GM23338 (cell line): ENCODE results near the gene ITPRIPL2. TPM values are rescaled to one million over a fixed set of nuclear protein-coding genes. Genes with fewer than 3 reads are reported as not detected.

ENCODE experiments used
- ATAC-seq: fragments of 200-7000 bp; cut with Tn5 transposase; 3 replicates; pipeline ENCODE4 v1.9.1; 2020
- DNase-seq: peaks from one replicate; pipeline ENCODE4 v3.0.0-alpha.2; 2015; ENCODE audit warnings: low spot score
- H2AFZ ChIP-seq: fragments of 200-600 bp; sonication (generic); 2 replicates; pipeline ENCODE4 v1.8.0; 2016; ENCODE audit warnings: antibody characterized with exemption, mild to moderate bottlenecking, moderate library complexity
- H3F3A ChIP-seq: fragments of 200-600 bp; sonication (generic); replicated peaks from 2 replicates; pipeline ENCODE4 v1.8.0; 2017; ENCODE audit warnings: antibody characterized with exemption, mixed run types, low read depth
- H3K27ac ChIP-seq: fragments of 200-600 bp; sonication (generic); 2 replicates; pipeline ENCODE4 v1.6.1; 2016; ENCODE audit warnings: low read depth
- H3K27me3 ChIP-seq: fragments of 200-600 bp; sonication (generic); 2 replicates; pipeline ENCODE4 v1.8.0; 2016; ENCODE audit warnings: mild to moderate bottlenecking, mixed run types, moderate library complexity; ENCODE audit not compliant: insufficient read depth
- H3K36me3 ChIP-seq: fragments of 200-600 bp; sonication (generic); 2 replicates; pipeline ENCODE4 v1.8.0; 2016; ENCODE audit warnings: mild to moderate bottlenecking; ENCODE audit not compliant: insufficient read depth
- H3K4me1 ChIP-seq: fragments of 200-600 bp; sonication (generic); 2 replicates; pipeline ENCODE4 v1.8.0; 2016; ENCODE audit warnings: mild to moderate bottlenecking, moderate library complexity; ENCODE audit not compliant: insufficient read depth
- H3K4me2 ChIP-seq: fragments of 200-600 bp; sonication (generic); 2 replicates; pipeline ENCODE4 v1.7.1; 2017; ENCODE audit warnings: mixed run types
- H3K4me3 ChIP-seq: fragments of 200-600 bp; sonication (generic); 2 replicates; pipeline ENCODE4 v1.6.1; 2016; ENCODE audit warnings: mixed run types
- H3K79me2 ChIP-seq: fragments of 200-600 bp; sonication (generic); replicated peaks from 2 replicates; pipeline ENCODE4 v1.8.0; 2017; ENCODE audit warnings: mild to moderate bottlenecking; ENCODE audit not compliant: insufficient read depth
- H3K9me2 ChIP-seq: fragments of 200-600 bp; sonication (generic); 2 replicates; pipeline ENCODE4 v1.8.0; 2017; ENCODE audit not compliant: insufficient read depth
- H4K20me1 ChIP-seq: fragments of 200-600 bp; sonication (generic); replicated peaks from 2 replicates; pipeline ENCODE4 v1.8.0; 2017; ENCODE audit warnings: mild to moderate bottlenecking; ENCODE audit not compliant: insufficient read depth
- H3K27ac Mint-ChIP-seq: 2 replicates; pipeline ENCODE4 v1.8.0; 2020; ENCODE audit warnings: inconsistent platforms, mild to moderate bottlenecking, moderate library complexity, mixed read lengths
- H3K27me3 Mint-ChIP-seq: 3 replicates; pipeline ENCODE4 v1.8.0; 2022; ENCODE audit warnings: low read depth, mild to moderate bottlenecking, moderate library complexity, mixed read lengths, inconsistent platforms; ENCODE audit not compliant: insufficient read depth, poor library complexity
- H3K36me3 Mint-ChIP-seq: 3 replicates; pipeline ENCODE4 v1.8.0; 2021; ENCODE audit warnings: low read depth, mild to moderate bottlenecking, inconsistent platforms, moderate library complexity, mixed read lengths
- H3K4me1 Mint-ChIP-seq: 3 replicates; pipeline ENCODE4 v1.8.0; 2020; ENCODE audit warnings: mild to moderate bottlenecking, inconsistent platforms, mixed read lengths
- H3K4me3 Mint-ChIP-seq: 3 replicates; pipeline ENCODE4 v1.8.0; 2021; ENCODE audit warnings: moderate library complexity, mild to moderate bottlenecking, inconsistent platforms, mixed read lengths
- H3K9me3 Mint-ChIP-seq: 3 replicates; pipeline ENCODE4 v1.8.0; 2020; ENCODE audit warnings: moderate library complexity, mild to moderate bottlenecking, inconsistent platforms, mixed read lengths
- CREB1 ChIP-seq: fragments of 250-450 bp; sonication (Bioruptor Pico); IDR thresholded peaks from 2 replicates; pipeline ENCODE4 v1.5.0; 2020; ENCODE audit warnings: low read depth, mild to moderate bottlenecking, moderate library complexity
- EZH2 ChIP-seq: fragments of 200-600 bp; sonication (generic); IDR thresholded peaks from one replicate; pipeline ENCODE4 v1.8.0; 2017; ENCODE audit warnings: antibody characterized with exemption, mild to moderate bottlenecking, low read depth; ENCODE audit not compliant: unreplicated experiment
- JUNB ChIP-seq: IDR thresholded peaks from one replicate; pipeline ENCODE4 v1.6.1; 2016; ENCODE audit warnings: antibody characterized with exemption; ENCODE audit not compliant: unreplicated experiment
- NANOG ChIP-seq: IDR thresholded peaks from 2 replicates; pipeline ENCODE4 v1.6.1; 2016; ENCODE audit warnings: antibody characterized with exemption, borderline replicate concordance
- POLR2AphosphoS5 ChIP-seq: IDR thresholded peaks from 2 replicates; pipeline ENCODE4 v1.6.1; 2016; ENCODE audit warnings: antibody characterized with exemption, low read depth
- STAT1 ChIP-seq: IDR thresholded peaks from one replicate; pipeline ENCODE4 v1.6.1; 2016; ENCODE audit warnings: antibody characterized with exemption; ENCODE audit not compliant: unreplicated experiment
- ZNF114 ChIP-seq: fragments of 250-450 bp; sonication (Bioruptor Pico); IDR thresholded peaks from 2 replicates; pipeline ENCODE4 v1.5.0; 2020; ENCODE audit warnings: mild to moderate bottlenecking, moderate library complexity
- ZNF331 ChIP-seq: fragments of 250-450 bp; sonication (Bioruptor Pico); IDR thresholded peaks from 2 replicates; pipeline ENCODE4 v1.5.0; 2020; ENCODE audit warnings: low read depth, mild to moderate bottlenecking, moderate library complexity
- polyA plus RNA-seq: library from polyadenylated mRNA; unstranded; fragments of >200 nt; fragmentation: Nextera tagmentation; extraction: Ambion mirVana; gene quantifications from 2 replicates; pipeline ENCODE4 v1.2.1, GENCODE V29; 2016
- total RNA-seq: library from RNA; depleted of rRNA; stranded (reverse); fragments of >200 nt; shearing (Covaris generic); gene quantifications from 2 replicates; pipeline ENCODE4 v1.2.3, GENCODE V29; 2014
- TF ChIP-seq, protein P1 (sequence below), 2 experiments: fragments of 200-600 bp in 1 of 2; sonication (generic) in 1 of 2; conservative IDR thresholded peaks; 2 replicates each; pipeline versions ENCODE4 v1.5.1 to v1.6.1; 2016 to 2017; ENCODE audit warnings: antibody characterized with exemption in 2 of 2, low read depth in 2 of 2, mild to moderate bottlenecking in 2 of 2, moderate library complexity in 1 of 2
- TF ChIP-seq, protein P2 (sequence below): IDR thresholded peaks from 2 replicates; pipeline ENCODE4 v1.6.1; 2016; ENCODE audit warnings: antibody characterized with exemption
- TF ChIP-seq, protein P3 (sequence below): fragments of 250-450 bp; sonication (Bioruptor Pico); IDR thresholded peaks from 2 replicates; pipeline ENCODE4 v1.5.0; 2020; ENCODE audit warnings: mild to moderate bottlenecking, moderate library complexity

The ITPRIPL2 gene
- total and polyA plus RNA-seq, 2 experiments from 2014 or later = 0.94 to 8.3 TPM

DNA sequence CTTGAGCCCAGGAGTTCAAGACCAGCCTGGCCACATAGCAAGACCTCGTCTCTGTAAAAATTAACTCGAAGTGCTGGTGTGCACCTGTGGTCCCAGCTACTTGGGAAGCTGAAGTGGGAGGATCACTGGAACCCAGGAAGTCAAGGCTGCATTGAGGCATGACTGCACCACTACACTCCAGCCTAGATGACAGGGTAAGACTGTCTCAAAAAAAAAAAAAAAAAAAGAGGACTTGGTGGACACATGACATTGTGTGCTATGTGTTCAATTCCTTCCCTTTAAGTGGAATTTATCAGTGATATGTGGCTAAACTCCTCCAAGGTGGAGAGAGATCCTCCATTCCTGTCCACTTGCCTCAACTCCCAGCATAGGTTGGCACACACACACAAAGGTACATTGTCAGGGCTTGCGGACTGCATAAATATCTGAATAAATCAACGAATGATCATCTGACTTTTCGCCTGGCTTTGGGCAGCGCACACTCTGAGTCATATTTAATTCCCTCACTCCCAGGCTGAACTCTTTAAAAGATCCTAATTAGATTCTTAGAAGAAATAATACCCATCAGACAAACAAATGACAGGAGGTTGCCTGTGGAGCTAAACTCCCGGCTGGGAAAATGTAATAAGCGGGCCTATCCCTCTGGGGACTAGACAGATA is 29.3 kb downstream of the ITPRIPL2 start:
- Histone ChIP-seq H3K79me2 (no peaks in the 10 kb centered on the region), H4K20me1 (no peaks in the 10 kb centered on the region), H3K27me3 (no peaks in the 10 kb centered on the region), H3K9me2 (no peaks in the 10 kb centered on the region), H3F3A (no peaks in the 10 kb centered on the region), H2AFZ (no peak overlapping the region), H3K36me3 (no peaks in the 10 kb centered on the region), H3K4me2 (no peak overlapping the region), H3K27ac (no peak overlapping the region), H3K4me3 (no peak overlapping the region), H3K4me1 (0 out of 2 replicates have a peak, but pooled peaks cover 3% of the 10 kb centered on the region)
- no peaks in the 10 kb centered on the region for H3K36me3 Mint-ChIP-seq
- H3K4me1 Mint-ChIP-seq = peaks cover 4% of the 10 kb centered on the region; the same call in 2 of the 3 replicates
- TF ChIP-seq POLR2AphosphoS5 = no peak
- TF ChIP-seq ZNF331 = no peak
- TF ChIP-seq, protein P1, sequence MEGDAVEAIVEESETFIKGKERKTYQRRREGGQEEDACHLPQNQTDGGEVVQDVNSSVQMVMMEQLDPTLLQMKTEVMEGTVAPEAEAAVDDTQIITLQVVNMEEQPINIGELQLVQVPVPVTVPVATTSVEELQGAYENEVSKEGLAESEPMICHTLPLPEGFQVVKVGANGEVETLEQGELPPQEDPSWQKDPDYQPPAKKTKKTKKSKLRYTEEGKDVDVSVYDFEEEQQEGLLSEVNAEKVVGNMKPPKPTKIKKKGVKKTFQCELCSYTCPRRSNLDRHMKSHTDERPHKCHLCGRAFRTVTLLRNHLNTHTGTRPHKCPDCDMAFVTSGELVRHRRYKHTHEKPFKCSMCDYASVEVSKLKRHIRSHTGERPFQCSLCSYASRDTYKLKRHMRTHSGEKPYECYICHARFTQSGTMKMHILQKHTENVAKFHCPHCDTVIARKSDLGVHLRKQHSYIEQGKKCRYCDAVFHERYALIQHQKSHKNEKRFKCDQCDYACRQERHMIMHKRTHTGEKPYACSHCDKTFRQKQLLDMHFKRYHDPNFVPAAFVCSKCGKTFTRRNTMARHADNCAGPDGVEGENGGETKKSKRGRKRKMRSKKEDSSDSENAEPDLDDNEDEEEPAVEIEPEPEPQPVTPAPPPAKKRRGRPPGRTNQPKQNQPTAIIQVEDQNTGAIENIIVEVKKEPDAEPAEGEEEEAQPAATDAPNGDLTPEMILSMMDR (conservative IDR thresholded peaks at IDR 0.05; ENCODE audit: low read depth in 2 of 2) = no peak
- TF ChIP-seq EZH2 = no peak
- TF ChIP-seq JUNB = no peak
- ATAC-seq = no peak
- DNase-seq = no peak
- peaks cover 2% of the 10 kb centered on the region for H3K27me3 Mint-ChIP-seq
- H3K4me3 Mint-ChIP-seq = no peak overlapping the region
- H3K9me3 Mint-ChIP-seq = peaks cover 5% of the 10 kb centered on the region; the same call in 2 of the 3 replicates
- no peak overlapping the region for H3K27ac Mint-ChIP-seq

DNA sequence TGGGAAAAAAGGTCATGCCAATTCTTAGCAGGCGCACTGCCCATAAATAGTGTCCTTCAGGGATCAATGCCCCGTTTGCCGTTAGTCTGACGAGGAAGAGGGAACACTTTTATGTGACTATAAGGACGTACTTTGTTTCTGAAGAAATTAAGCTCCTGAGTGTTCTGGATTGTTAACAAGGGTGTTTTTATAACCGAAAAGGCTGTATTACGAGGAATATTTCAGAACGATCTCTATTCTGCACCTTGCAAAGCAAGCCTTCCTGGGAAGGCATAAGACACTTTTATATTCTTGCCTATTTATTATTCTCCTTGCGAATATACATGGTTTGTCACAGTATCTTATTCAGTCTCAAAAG is 29.8 kb downstream of the ITPRIPL2 start:
- no peak overlapping the region for H3K4me2 ChIP-seq
- Mint-ChIP-seq H3K4me1 (peaks cover 2% of the 10 kb centered on the region; the same call in 2 of the 3 replicates), H3K9me3 (peaks cover 10% of the 10 kb centered on the region; the same call in 2 of the 3 replicates), H3K36me3 (no peaks in the 10 kb centered on the region), H3K27ac (no peak overlapping the region), H3K4me3 (no peak overlapping the region), H3K27me3 (peaks cover 2% of the 10 kb centered on the region)
- no peaks in the 10 kb centered on the region for H3K9me2 ChIP-seq
- DNase-seq (no peak), ATAC-seq (no peak)
- no peak overlapping the region for H3K4me3 ChIP-seq
- no peaks in the 10 kb centered on the region for H4K20me1 ChIP-seq
- no peaks in the 10 kb centered on the region for H3F3A ChIP-seq
- 0 out of 2 replicates have a peak, but pooled peaks cover 3% of the 10 kb centered on the region for H3K4me1 ChIP-seq
- H3K36me3 ChIP-seq = no peaks in the 10 kb centered on the region
- H3K27me3 ChIP-seq = no peaks in the 10 kb centered on the region
- no peaks in the 10 kb centered on the region for H3K79me2 ChIP-seq
- H2AFZ ChIP-seq = no peak overlapping the region
- no peak overlapping the region for H3K27ac ChIP-seq
- TF ChIP-seq NANOG (no peak), EZH2 (no peak), CREB1 (no peak), ZNF114 (CRISPR knock-in tag) (no peak), POLR2AphosphoS5 (no peak), ZNF331 (no peak), JUNB (no peak), STAT1 (no peak)
- TF ChIP-seq, protein P2, sequence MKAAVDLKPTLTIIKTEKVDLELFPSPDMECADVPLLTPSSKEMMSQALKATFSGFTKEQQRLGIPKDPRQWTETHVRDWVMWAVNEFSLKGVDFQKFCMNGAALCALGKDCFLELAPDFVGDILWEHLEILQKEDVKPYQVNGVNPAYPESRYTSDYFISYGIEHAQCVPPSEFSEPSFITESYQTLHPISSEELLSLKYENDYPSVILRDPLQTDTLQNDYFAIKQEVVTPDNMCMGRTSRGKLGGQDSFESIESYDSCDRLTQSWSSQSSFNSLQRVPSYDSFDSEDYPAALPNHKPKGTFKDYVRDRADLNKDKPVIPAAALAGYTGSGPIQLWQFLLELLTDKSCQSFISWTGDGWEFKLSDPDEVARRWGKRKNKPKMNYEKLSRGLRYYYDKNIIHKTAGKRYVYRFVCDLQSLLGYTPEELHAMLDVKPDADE = no peak
- TF ChIP-seq, protein P3, sequence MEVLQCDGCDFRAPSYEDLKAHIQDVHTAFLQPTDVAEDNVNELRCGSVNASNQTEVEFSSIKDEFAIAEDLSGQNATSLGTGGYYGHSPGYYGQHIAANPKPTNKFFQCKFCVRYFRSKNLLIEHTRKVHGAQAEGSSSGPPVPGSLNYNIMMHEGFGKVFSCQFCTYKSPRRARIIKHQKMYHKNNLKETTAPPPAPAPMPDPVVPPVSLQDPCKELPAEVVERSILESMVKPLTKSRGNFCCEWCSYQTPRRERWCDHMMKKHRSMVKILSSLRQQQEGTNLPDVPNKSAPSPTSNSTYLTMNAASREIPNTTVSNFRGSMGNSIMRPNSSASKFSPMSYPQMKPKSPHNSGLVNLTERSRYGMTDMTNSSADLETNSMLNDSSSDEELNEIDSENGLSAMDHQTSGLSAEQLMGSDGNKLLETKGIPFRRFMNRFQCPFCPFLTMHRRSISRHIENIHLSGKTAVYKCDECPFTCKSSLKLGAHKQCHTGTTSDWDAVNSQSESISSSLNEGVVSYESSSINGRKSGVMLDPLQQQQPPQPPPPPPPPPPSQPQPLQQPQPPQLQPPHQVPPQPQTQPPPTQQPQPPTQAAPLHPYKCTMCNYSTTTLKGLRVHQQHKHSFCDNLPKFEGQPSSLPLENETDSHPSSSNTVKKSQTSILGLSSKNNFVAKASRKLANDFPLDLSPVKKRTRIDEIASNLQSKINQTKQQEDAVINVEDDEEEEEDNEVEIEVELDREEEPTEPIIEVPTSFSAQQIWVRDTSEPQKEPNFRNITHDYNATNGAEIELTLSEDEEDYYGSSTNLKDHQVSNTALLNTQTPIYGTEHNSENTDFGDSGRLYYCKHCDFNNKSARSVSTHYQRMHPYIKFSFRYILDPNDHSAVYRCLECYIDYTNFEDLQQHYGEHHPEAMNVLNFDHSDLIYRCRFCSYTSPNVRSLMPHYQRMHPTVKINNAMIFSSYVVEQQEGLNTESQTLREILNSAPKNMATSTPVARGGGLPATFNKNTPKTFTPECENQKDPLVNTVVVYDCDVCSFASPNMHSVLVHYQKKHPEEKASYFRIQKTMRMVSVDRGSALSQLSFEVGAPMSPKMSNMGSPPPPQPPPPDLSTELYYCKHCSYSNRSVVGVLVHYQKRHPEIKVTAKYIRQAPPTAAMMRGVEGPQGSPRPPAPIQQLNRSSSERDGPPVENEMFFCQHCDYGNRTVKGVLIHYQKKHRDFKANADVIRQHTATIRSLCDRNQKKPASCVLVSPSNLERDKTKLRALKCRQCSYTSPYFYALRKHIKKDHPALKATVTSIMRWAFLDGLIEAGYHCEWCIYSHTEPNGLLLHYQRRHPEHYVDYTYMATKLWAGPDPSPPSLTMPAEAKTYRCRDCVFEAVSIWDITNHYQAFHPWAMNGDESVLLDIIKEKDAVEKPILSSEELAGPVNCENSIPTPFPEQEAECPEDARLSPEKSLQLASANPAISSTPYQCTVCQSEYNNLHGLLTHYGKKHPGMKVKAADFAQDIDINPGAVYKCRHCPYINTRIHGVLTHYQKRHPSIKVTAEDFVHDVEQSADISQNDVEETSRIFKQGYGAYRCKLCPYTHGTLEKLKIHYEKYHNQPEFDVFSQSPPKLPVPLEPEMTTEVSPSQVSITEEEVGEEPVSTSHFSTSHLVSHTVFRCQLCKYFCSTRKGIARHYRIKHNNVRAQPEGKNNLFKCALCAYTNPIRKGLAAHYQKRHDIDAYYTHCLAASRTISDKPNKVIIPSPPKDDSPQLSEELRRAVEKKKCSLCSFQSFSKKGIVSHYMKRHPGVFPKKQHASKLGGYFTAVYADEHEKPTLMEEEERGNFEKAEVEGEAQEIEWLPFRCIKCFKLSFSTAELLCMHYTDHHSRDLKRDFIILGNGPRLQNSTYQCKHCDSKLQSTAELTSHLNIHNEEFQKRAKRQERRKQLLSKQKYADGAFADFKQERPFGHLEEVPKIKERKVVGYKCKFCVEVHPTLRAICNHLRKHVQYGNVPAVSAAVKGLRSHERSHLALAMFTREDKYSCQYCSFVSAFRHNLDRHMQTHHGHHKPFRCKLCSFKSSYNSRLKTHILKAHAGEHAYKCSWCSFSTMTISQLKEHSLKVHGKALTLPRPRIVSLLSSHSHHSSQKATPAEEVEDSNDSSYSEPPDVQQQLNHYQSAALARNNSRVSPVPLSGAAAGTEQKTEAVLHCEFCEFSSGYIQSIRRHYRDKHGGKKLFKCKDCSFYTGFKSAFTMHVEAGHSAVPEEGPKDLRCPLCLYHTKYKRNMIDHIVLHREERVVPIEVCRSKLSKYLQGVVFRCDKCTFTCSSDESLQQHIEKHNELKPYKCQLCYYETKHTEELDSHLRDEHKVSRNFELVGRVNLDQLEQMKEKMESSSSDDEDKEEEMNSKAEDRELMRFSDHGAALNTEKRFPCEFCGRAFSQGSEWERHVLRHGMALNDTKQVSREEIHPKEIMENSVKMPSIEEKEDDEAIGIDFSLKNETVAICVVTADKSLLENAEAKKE (CRISPR knock-in tag) = no peak
